Measurements from ENCODE around the gene CEP63.

DNA sequence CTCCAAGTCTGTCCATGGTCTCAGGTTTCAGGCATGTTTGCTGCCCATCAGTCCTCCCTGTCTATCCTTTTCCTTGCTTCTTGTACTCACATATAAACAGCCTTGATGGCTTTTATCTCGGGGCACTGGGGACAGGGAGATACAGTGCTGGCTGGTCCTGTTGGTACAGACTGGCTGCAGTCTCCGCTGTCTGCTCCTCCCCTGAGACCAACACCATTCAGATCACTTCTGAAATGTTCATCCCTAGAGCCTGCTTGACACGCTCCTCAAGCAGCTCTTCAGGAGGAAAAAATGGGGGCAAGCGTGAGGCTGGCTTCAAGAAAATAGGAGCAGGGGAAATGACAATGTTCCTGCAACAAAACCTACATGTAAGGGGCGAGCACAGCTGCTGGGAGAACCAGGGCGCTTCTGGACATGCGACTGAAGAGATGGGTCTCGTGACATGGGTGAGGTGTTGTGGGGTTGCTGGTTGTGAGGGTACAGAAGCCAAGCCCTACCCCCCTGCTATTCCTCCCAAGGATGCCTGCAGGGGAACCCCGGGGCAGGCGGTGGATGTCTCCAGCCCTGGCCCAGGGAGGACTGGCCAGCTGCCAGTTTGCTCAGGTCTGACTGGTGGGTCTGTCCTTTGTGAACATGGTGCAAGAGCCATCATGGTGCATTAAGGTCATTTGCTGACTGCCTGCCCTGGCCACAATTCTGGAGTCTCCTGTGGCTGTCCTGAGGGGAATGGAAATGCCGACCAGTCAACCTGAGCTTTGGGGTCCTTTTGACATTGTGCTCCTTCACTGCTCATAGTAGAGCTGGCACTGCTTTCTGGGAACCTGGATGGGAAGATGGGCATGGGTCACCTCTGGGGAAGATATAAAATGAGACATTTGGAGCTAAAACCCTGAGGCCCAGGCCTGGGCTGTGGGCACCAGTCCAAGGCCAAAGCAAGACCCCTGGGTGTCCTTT, 124.9 kb downstream of the CEP63 start:
- TF ChIP-seq POLR2AphosphoS5 (IDR thresholded peaks at IDR 0.05) = no peak
- TF ChIP-seq, protein P1, sequence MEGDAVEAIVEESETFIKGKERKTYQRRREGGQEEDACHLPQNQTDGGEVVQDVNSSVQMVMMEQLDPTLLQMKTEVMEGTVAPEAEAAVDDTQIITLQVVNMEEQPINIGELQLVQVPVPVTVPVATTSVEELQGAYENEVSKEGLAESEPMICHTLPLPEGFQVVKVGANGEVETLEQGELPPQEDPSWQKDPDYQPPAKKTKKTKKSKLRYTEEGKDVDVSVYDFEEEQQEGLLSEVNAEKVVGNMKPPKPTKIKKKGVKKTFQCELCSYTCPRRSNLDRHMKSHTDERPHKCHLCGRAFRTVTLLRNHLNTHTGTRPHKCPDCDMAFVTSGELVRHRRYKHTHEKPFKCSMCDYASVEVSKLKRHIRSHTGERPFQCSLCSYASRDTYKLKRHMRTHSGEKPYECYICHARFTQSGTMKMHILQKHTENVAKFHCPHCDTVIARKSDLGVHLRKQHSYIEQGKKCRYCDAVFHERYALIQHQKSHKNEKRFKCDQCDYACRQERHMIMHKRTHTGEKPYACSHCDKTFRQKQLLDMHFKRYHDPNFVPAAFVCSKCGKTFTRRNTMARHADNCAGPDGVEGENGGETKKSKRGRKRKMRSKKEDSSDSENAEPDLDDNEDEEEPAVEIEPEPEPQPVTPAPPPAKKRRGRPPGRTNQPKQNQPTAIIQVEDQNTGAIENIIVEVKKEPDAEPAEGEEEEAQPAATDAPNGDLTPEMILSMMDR (IDR thresholded peaks at IDR 0.05) = no peak

All from breast epithelium (tissue), 3 donors.